GM06990 (cell line): ENCODE measurements around the gene RING1.

ENCODE experiments used
- DNase-seq: peaks from one replicate; pipeline ENCODE4 v3.0.0-alpha.2; 2011; ENCODE audit not compliant: insufficient read length; ENCODE audit errors: extremely low read depth
- H3K27me3 ChIP-seq: replicated peaks from 2 replicates; pipeline ENCODE4 v1.6.0; 2011; ENCODE audit warnings: low read length; ENCODE audit not compliant: control insufficient read depth, insufficient read depth
- H3K36me3 ChIP-seq: 2 replicates; pipeline ENCODE4 v1.5.1; 2011; ENCODE audit warnings: low read length; ENCODE audit not compliant: control insufficient read depth, insufficient read depth
- H3K4me3 ChIP-seq: replicated peaks from 2 replicates; pipeline ENCODE4 v1.5.1; 2011; ENCODE audit warnings: low read depth, mild to moderate bottlenecking, control low read depth, low read length
- TF ChIP-seq, protein P1 (sequence below): IDR thresholded peaks from 2 replicates; pipeline ENCODE4 v1.5.1; 2011; ENCODE audit warnings: low read length, control low read depth, mild to moderate bottlenecking, inconsistent platforms; ENCODE audit not compliant: insufficient read depth, poor library complexity, severe bottlenecking

RING1 gene

DNA sequence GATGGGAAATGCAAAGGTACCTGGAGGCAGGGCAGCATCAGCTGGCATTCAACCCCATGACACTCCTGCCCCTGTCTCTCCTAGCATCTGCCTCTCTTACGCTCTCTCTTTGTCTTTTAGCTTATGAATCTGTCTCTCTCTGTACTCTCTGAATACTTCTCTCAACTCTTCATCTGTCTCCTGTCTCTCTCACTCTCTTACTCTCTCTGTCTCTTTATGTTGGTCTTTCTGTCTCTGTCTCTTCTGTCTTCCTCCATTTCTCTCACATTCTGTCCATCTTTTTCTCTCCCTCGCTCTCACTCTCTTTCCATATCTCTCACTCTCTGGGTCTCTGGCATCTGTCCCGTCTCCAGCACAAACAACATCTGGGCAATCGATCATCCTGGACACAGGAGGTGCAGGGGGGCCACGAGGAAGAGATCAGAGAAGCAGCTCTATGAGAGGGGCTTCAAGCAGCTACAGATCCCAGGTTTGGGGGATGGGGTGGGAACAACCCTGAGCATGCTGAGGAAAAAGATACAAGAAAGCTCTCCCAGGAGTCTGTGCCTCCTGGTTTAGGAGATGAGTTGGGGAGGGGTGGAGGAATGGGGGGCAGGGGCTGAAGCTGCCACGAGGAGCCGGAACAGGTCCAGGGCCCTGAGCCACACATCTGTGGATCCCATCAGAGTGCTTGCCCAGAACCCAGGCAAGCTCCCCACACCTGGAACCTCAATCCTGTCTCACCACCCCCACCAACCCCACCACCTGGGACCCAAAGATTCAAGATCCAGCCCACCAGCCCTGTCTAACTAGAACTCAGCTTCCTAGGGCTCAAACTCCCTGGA is 18.5 kb upstream of the RING1 start:
- Histone ChIP-seq H3K36me3 (peaks cover 7% of the 10 kb centered on the region), H3K27me3 (peaks cover 3% of the 10 kb centered on the region), H3K4me3 (no peak overlapping the region)
- DNase-seq = no peak
- TF ChIP-seq, protein P1, sequence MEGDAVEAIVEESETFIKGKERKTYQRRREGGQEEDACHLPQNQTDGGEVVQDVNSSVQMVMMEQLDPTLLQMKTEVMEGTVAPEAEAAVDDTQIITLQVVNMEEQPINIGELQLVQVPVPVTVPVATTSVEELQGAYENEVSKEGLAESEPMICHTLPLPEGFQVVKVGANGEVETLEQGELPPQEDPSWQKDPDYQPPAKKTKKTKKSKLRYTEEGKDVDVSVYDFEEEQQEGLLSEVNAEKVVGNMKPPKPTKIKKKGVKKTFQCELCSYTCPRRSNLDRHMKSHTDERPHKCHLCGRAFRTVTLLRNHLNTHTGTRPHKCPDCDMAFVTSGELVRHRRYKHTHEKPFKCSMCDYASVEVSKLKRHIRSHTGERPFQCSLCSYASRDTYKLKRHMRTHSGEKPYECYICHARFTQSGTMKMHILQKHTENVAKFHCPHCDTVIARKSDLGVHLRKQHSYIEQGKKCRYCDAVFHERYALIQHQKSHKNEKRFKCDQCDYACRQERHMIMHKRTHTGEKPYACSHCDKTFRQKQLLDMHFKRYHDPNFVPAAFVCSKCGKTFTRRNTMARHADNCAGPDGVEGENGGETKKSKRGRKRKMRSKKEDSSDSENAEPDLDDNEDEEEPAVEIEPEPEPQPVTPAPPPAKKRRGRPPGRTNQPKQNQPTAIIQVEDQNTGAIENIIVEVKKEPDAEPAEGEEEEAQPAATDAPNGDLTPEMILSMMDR = no peak

DNA sequence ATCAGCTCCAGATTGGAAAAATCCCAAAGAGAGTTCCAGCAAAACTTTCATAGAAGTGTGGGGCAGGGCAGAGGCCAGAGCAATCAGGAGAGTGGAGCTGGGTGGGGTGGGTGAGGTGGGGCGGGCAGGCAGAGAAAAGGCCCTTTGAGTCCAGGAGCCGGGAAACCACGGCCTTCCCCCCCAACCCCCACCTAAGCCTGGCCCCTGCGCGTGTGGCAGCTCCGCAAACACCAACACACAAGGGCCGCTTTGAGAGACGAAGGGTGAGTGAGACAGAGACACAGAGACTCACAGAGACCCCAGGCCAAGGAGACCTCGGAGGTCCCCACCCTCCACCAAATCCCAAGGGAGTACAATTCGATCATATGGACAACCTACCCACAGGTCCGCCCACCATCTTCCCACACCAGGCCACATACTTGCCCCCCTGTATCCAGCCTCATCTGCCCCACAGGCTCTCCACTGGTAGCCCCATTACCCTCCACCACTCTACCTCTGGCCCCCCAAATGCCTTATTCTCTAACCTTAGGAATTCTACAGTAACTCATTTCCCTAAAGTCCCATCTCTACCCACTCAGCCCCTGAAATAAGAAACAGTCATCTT is 17.7 kb upstream of the RING1 start:
- H3K4me3 ChIP-seq = no peak overlapping the region
- TF ChIP-seq, protein P1 = no peak
- peaks cover 3% of the 10 kb centered on the region for H3K27me3 ChIP-seq
- H3K36me3 ChIP-seq = peaks cover 10% of the 10 kb centered on the region
- no peak for DNase-seq

DNA sequence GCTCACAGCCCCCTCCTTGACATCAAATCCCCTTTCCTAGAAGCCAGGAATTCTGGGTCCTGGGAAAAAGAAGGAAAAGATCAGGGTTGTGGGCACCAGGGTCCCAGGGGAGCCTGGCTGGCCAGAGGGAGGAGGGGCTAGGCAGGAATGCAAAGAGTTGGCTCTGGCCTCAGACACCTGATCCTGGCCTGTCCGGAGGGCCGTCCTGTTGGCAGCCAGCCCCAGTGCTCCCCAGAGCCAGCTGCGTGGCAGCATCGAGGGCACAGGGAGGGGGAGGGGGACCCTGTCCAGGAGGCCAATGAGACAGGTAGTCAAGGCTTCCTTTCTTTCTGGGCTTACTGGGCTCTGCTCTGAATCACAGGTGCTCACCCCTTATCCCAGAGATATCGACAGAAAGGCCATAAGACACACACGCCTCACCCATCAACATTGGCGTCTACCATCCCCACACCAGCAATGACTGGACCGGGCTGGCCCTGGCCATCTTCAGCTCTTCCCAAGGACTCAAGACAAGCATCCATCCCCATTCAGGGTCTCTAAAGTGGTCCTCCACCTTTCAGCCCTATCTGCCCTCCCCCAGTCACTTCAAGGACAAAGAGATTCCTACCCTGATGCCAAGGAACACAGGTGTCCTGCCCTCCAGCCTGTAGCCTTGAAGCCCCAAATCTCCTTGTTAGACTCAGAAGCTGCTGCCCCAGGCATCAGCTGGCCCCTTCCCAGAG is 16.8 kb upstream of the RING1 start:
- DNase-seq = no peak
- TF ChIP-seq, protein P1 = no peak
- H3K4me3 ChIP-seq = no peak overlapping the region
- H3K36me3 ChIP-seq = peaks cover 13% of the 10 kb centered on the region
- peaks cover 3% of the 10 kb centered on the region for H3K27me3 ChIP-seq

DNA sequence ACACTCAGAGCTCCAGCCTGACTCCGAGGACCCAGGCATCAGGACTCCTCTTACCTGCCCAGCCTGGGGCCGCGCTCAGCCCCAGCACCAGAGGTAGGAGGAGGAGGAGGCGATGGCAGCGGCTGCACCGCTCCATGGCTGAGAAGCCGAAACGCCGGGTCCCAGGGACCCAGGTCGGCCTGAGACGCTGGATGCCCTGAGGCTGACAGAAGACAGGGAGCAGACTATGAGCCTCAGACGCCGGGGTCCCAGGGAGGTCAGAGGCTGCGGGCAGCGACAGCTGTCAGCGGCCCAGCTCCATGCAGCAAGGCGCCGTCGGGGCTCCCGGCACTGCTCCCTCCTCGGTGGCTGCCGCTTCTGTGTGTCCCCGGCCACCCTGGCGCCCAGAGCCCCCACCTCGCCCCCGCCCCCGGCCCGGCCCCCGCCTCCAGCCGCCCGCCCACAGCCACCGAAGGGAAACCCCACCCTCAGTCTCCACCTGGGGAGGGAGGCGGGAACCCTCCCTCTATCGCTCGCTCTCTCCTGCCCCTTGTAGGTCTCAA is 16.1 kb upstream of the RING1 start, which contains the start of gene COL11A2:
COL11A2 (minus strand) TSS at position 363 of the 542 bp plus-strand sequence; CDS start at position 136, 227 bp downstream.
- Histone ChIP-seq H3K4me3 (no peak within 1 kb of the TSS), H3K36me3 (peaks cover 13% of the 10 kb centered on the region), H3K27me3 (peaks cover 3% of the 10 kb centered on the region)
- DNase-seq = no peak
- TF ChIP-seq, protein P1 = no peak

DNA sequence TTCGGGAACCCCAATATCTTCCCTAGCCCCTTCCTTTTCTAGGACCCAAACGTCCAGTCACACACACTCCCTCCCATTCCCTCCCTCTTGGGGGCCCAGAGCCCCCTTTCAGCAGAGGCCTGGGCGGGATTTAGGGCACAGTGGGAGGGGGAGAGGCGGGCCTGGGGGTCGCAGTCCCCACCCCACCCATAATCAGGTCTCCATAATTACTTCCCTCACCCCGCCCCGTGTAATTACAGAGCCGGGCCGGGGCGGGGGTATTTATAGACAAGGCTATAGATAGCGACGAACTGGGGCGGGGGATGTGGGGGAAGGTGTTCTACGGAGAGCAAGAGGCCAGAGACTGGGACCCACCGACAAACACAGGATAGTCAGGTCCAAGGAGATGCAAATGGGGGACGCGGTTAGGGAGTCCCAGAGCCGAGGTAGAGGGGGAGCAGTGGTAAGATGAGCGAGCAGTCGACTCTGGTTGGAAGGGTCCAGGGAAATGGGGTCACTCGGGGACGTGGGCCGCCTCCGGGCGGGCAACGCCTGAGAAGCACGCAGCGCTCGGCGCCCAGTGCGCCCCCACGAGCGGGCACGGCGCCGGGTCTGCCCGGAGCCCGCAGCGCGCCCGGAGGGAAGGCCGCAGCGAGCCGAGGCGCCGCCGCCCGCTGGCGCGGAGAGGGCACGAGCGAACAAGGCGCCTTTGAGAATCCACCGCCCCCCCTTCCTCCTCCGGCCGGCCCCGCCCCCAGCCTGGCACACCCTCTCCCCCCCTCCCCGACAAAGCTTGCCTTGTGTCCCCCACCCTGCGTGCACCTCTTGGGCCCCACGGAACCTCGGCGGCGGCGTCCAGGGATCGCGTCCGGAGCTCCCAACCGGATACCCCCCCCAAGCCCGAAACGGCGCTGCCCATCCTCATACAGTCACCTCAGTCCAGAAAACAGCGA is 15.4 kb upstream of the RING1 start:
- TF ChIP-seq, protein P1 = no peak
- no peak for DNase-seq

More for the DNA sequence above, 15.4 kb upstream of the RING1 start:
- H3K36me3 ChIP-seq = peaks cover 15% of the 10 kb centered on the region
- H3K27me3 ChIP-seq = peaks cover 3% of the 10 kb centered on the region
- no peak overlapping the region for H3K4me3 ChIP-seq
